ENCODE data around the gene NUDT13. TPM values are rescaled to one million over a fixed set of nuclear protein-coding genes. Genes with fewer than 3 reads are reported as not detected.

Gene NUDT13
- 1 to 10 TPM; 1.3 to 2.3 (median 2.1) TPM for total RNA-seq (2021; fragmentation: NEBNext Ultra II Directional; extraction: Animal tissue kit (Norgen Biotek cat#: 25700))
- long read RNA-seq, partial matches to known transcripts: 1 of 3 reads
- long read RNA-seq, other reads (novel, unspliced or antisense): 0 of 3 reads

DNA sequence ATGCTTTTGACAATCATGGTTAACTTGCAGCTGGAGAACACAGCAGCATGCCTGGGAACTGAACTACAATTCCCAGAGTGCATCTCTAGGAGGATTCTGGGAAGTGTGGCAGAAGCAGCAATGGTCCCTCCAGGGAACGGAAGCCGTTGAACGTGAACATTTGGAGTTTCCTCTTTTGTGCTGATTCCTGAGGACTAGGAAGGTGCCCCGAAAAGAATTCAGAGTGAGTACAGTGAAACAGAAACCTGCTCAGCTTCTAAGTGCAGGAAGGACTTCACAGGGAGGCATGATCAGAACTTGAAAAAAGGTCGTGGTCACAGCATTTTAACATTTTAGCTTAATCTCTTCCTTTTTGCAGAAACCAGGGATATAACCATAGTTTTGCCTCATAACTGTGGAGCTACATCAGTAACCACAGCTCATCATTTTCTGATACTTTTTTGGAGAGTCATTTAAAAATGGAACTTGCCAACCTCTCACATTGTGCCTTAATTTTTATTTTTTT, at the start of gene NUDT13:
Gene NUDT13, plus strand, starts transcription at position 111 of the 505 bp plus-strand sequence. CDS start 3,911 bp downstream, outside the sequence.
- H3K36me3 Mint-ChIP-seq (ENCODE audit: low read depth): peaks cover 21% of the 10 kb centered on the region
- TF ChIP-seq, protein P1, sequence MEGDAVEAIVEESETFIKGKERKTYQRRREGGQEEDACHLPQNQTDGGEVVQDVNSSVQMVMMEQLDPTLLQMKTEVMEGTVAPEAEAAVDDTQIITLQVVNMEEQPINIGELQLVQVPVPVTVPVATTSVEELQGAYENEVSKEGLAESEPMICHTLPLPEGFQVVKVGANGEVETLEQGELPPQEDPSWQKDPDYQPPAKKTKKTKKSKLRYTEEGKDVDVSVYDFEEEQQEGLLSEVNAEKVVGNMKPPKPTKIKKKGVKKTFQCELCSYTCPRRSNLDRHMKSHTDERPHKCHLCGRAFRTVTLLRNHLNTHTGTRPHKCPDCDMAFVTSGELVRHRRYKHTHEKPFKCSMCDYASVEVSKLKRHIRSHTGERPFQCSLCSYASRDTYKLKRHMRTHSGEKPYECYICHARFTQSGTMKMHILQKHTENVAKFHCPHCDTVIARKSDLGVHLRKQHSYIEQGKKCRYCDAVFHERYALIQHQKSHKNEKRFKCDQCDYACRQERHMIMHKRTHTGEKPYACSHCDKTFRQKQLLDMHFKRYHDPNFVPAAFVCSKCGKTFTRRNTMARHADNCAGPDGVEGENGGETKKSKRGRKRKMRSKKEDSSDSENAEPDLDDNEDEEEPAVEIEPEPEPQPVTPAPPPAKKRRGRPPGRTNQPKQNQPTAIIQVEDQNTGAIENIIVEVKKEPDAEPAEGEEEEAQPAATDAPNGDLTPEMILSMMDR (IDR thresholded peaks at IDR 0.05): no peak
- H3K27me3 Mint-ChIP-seq (ENCODE audit: insufficient read depth): no peaks in the 10 kb centered on the region
- peak; percentile 68 for DNase-seq
- peak within 1 kb of the TSS; percentile 99 for H3K27ac Mint-ChIP-seq
- peaks cover 34% of the 10 kb centered on the region for H3K4me1 Mint-ChIP-seq (ENCODE audit: low read depth)
- H3K4me3 Mint-ChIP-seq: peak within 1 kb of the TSS; percentile 97
- H3K9me3 Mint-ChIP-seq: peaks cover 8% of the 10 kb centered on the region

DNA sequence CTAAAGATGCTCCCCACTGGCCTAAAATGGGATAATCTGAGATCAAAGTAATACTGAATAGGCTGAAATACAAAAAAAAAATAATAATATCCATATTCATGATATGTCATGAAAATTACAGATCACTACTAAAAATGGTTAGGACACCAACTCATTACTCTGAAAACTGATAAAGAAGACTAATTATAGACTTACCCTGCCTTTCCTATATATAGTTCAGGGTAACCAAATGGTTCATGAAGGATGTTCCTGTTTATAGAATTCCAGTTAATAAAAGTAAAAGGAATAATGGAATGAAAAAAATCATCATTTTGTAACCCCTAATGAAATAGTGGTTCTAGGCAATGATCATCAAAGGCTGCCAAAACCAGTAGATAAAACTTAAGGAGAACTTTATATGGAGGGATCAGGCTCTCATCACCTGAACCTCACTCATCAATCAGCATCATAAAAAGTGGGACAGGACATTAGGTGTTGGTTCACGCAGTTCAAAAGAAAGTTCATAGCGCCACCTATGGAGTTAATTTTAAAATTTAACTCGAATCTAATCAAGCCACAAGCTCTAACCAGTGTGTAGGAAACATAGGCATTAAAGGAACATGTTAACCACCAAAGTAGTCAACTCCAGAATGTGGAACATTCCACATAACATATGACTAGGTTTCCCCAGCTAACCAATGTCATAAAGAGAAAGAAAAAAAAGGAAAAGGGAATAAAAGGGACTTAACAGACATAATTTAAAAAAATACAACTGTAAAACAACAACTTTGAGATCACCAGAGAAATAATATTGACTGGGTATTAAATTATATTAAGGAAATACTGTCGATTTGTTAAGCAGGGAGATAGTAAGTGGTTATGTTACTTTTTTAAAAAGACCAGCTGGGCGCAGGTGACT, 49.3 kb upstream of the NUDT13 start:
- H3K4me3 Mint-ChIP-seq: no peak overlapping the region
- peaks cover 15% of the 10 kb centered on the region for H3K36me3 Mint-ChIP-seq (ENCODE audit: low read depth)
- DNase-seq: peak; percentile 27
- no peaks in the 10 kb centered on the region for H3K27me3 Mint-ChIP-seq (ENCODE audit: insufficient read depth)
- TF ChIP-seq, protein P1 (IDR thresholded peaks at IDR 0.05): peak; percentile 77
- H3K9me3 Mint-ChIP-seq: no peaks in the 10 kb centered on the region
- H3K4me1 Mint-ChIP-seq (ENCODE audit: low read depth): peaks cover 36% of the 10 kb centered on the region
- H3K27ac Mint-ChIP-seq: 0 out of 2 replicates have a peak overlapping the region, but pooled peaks have one; percentile 3

DNA sequence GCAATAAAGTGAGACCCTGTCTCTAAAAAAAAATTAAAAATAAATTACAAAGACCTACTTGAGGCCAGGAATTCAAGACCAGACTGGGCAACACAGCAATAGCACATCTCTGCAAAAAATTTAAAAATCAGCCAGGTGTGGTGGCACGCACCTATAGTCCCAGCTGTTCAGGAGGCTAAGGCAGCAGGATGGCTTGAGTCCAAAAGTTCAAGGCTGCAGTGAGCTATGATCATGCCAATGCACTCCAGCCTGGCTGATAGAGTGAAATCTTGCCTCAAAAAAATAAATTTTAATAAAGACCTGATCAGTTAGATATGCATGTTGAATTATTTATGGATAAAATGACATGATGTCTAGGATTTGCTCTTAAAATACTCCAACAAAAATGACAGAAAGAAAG, 48.5 kb upstream of the NUDT13 start:
- Mint-ChIP-seq H3K27me3 (ENCODE audit: insufficient read depth) (no peaks in the 10 kb centered on the region), H3K36me3 (ENCODE audit: low read depth) (peaks cover 18% of the 10 kb centered on the region), H3K27ac (0 out of 2 replicates have a peak overlapping the region, but pooled peaks have one; percentile 3), H3K4me3 (no peak overlapping the region), H3K9me3 (no peaks in the 10 kb centered on the region), H3K4me1 (ENCODE audit: low read depth) (peaks cover 39% of the 10 kb centered on the region)
- TF ChIP-seq, protein P1 (IDR thresholded peaks at IDR 0.05): no peak
- no peak for DNase-seq

DNA sequence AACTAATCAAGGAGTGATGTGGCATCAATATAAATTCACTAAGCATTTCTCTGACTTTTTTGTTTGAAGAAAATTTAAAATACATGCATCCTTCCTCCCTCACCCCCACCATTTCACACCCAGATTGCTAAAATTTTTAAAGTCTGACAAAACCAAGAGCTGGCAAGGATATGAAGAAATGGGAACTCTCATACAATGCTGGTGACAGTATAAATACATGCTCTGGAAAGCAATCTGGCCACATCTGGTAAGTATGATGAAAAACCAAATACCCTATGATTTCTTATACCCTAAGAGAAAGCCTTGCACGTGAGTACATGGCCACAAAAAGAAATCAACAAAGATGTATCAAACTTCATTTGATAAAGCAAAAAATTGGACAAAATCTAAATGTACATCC, 44.8 kb upstream of the NUDT13 start:
- H3K4me1 Mint-ChIP-seq (ENCODE audit: low read depth): peaks cover 47% of the 10 kb centered on the region
- DNase-seq: no peak
- peaks cover 40% of the 10 kb centered on the region for H3K36me3 Mint-ChIP-seq (ENCODE audit: low read depth)
- TF ChIP-seq, protein P1 (IDR thresholded peaks at IDR 0.05): no peak
- H3K27ac Mint-ChIP-seq: no peak overlapping the region
- no peaks in the 10 kb centered on the region for H3K27me3 Mint-ChIP-seq (ENCODE audit: insufficient read depth)
- no peaks in the 10 kb centered on the region for H3K9me3 Mint-ChIP-seq
- H3K4me3 Mint-ChIP-seq: no peak overlapping the region

DNA sequence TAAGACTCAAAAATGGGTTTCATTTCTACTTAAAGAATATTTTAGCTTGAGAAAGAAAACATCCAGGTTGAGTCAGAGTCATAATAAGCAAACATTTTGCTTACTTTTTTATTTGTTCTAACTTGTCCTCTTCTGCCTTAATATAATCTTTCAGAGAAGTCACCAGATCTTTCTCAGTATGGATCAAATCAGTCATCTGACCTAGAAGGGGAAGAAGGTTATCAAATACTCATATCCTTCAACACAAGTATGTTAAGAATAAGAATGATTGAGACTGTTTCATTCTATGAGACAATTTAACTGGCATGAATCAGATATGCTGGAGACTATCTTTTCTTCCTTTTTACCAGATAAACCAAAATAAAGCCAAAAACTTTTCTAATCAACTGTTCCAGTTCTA, 36.6 kb upstream of the NUDT13 start:
- H3K9me3 Mint-ChIP-seq: no peaks in the 10 kb centered on the region

More for the DNA sequence above, 36.6 kb upstream of the NUDT13 start:
- TF ChIP-seq, protein P1 (IDR thresholded peaks at IDR 0.05): no peak
- H3K36me3 Mint-ChIP-seq (ENCODE audit: low read depth): peaks cover 16% of the 10 kb centered on the region
- DNase-seq: no peak
- H3K27me3 Mint-ChIP-seq (ENCODE audit: insufficient read depth): no peaks in the 10 kb centered on the region
- no peak overlapping the region for H3K4me3 Mint-ChIP-seq
- no peak overlapping the region for H3K27ac Mint-ChIP-seq
- H3K4me1 Mint-ChIP-seq (ENCODE audit: low read depth): peaks cover 21% of the 10 kb centered on the region
